Calu3 (cell line): Measurements from ENCODE around the gene CALU. TPM values are rescaled to one million over a fixed set of nuclear protein-coding genes. Genes with fewer than 3 reads are reported as not detected.

ENCODE experiments used
- BruUV-seq: library from RNA; stranded (reverse); fragments of 400-500 nt; replicated peaks from 2 replicates; lab custom pipeline; 2021; lab: Mats Ljungman, UMichigan
- CTCF ChIA-PET: fragments of 300-600 bp; sonication (Branson Sonifier 250); formaldehyde crosslinking; loops from one replicate; lab custom pipeline; 2022; ENCODE audit warnings: antibody characterized with exemption; lab: Charles Lee
- DNase-seq: peaks from one replicate; pipeline ENCODE4 v3.0.0; 2022
- H3K27ac Mint-ChIP-seq: one replicate; pipeline ENCODE4 v1.8.0; 2022; ENCODE audit warnings: mixed read lengths; ENCODE audit not compliant: unreplicated experiment
- H3K27me3 Mint-ChIP-seq: one replicate; pipeline ENCODE4 v1.8.0; 2022; ENCODE audit warnings: mixed read lengths; ENCODE audit not compliant: unreplicated experiment
- H3K36me3 Mint-ChIP-seq: one replicate; pipeline ENCODE4 v1.8.0; 2022; ENCODE audit warnings: mild to moderate bottlenecking, moderate library complexity, mixed read lengths; ENCODE audit not compliant: insufficient read depth, unreplicated experiment
- H3K4me1 Mint-ChIP-seq: one replicate; pipeline ENCODE4 v1.8.0; 2022; ENCODE audit warnings: mild to moderate bottlenecking, low read depth, mixed read lengths; ENCODE audit not compliant: unreplicated experiment
- H3K4me3 Mint-ChIP-seq: one replicate; pipeline ENCODE4 v1.8.0; 2022; ENCODE audit warnings: mild to moderate bottlenecking, low read depth, moderate library complexity, mixed read lengths; ENCODE audit not compliant: unreplicated experiment
- H3K9me3 Mint-ChIP-seq: one replicate; pipeline ENCODE4 v1.8.0; 2022; ENCODE audit warnings: low read depth, mixed read lengths; ENCODE audit not compliant: unreplicated experiment
- CTCF ChIP-seq: fragments of 200-600 bp; IDR thresholded peaks from one replicate; pipeline ENCODE4 v1.8.0; 2022; ENCODE audit warnings: antibody characterized with exemption; ENCODE audit not compliant: unreplicated experiment
- intact Hi-C: fragments of 100-400 bp; cut with micrococcal nuclease; formaldehyde crosslinking; loops from one replicate; pipeline ENCODE4 v1.10.0; 2022; ENCODE audit not compliant: unreplicated experiment
- total RNA-seq: library from RNA; stranded (reverse); gene quantifications from 2 replicates; pipeline ENCODE4 v1.2.3, GENCODE V29; 2022

Gene CALU
- total RNA-seq, 1 experiment from 2014 or later: 154 TPM

GRCh38 chr7:128763541-128763940 lies 24.4 kb downstream of the CALU start:
- CTCF ChIA-PET: no interaction called here

GRCh38 chr7:128767475-128768110 lies 28.4 kb downstream of the CALU start:
- DNase-seq: no peak
- Mint-ChIP-seq H3K4me1 (no peaks in the 10 kb centered on the region), H3K4me3 (no peak overlapping the region), H3K9me3 (no peaks in the 10 kb centered on the region), H3K27me3 (no peaks in the 10 kb centered on the region), H3K27ac (no peak overlapping the region), H3K36me3 (peaks cover 46% of the 10 kb centered on the region)
- TF ChIP-seq CTCF: no peak
- CTCF ChIA-PET: no interaction called here
- intact Hi-C loops: no loop called here
- BruUV-seq: no TSS peak

More at GRCh38 chr7:128763541-128763940, 24.4 kb downstream of the CALU start:
- peaks cover 35% of the 10 kb centered on the region for H3K36me3 Mint-ChIP-seq
- intact Hi-C loops: no loop called here
- no peak for DNase-seq
- H3K4me3 Mint-ChIP-seq: no peak overlapping the region
- H3K4me1 Mint-ChIP-seq: no peaks in the 10 kb centered on the region
- BruUV-seq: no TSS peak
- no peaks in the 10 kb centered on the region for H3K9me3 Mint-ChIP-seq
- TF ChIP-seq CTCF: no peak
- no peak overlapping the region for H3K27ac Mint-ChIP-seq
- H3K27me3 Mint-ChIP-seq: no peaks in the 10 kb centered on the region

GRCh38 chr7:128770233-128770632 lies 31.1 kb downstream of the CALU start:
- H3K27me3 Mint-ChIP-seq: no peaks in the 10 kb centered on the region
- peaks cover 3% of the 10 kb centered on the region for H3K9me3 Mint-ChIP-seq
- no TSS peak for BruUV-seq
- intact Hi-C loops: no loop called here
- no peaks in the 10 kb centered on the region for H3K4me1 Mint-ChIP-seq
- no peak for TF ChIP-seq CTCF
- H3K27ac Mint-ChIP-seq: no peak overlapping the region
- H3K36me3 Mint-ChIP-seq: peaks cover 66% of the 10 kb centered on the region
- H3K4me3 Mint-ChIP-seq: no peak overlapping the region
- DNase-seq: no peak
- CTCF ChIA-PET: no interaction called here

GRCh38 chr7:128773604-128774003 lies 34.4 kb downstream of the CALU start:
- Mint-ChIP-seq H3K9me3 (peaks cover 10% of the 10 kb centered on the region), H3K4me3 (no peak overlapping the region), H3K4me1 (no peaks in the 10 kb centered on the region), H3K27me3 (no peaks in the 10 kb centered on the region), H3K27ac (no peak overlapping the region), H3K36me3 (peaks cover 68% of the 10 kb centered on the region)
- intact Hi-C loops: no loop called here
- DNase-seq: no peak
- no TSS peak for BruUV-seq
- CTCF ChIA-PET: no interaction called here
- no peak for TF ChIP-seq CTCF
